ENCODE results near the gene TEAD1. TPM values are rescaled to one million over a fixed set of nuclear protein-coding genes. Genes with fewer than 3 reads are reported as not detected.

TEAD1 gene
- total and polyA plus RNA-seq, 2 donors (not counting 3 experiments of a cell fraction or from before 2014, with no cell fraction given), result 15.3 to 49.0 TPM

- peaks cover 42% of the 10 kb centered on the region for H3K4me1 ChIP-seq (ENCODE audit: control insufficient read depth, extremely low read depth, insufficient read depth, low read length)
- dilution Hi-C loops (cut with MboI; ENCODE audit: extremely low pct_ligation_motif_present, low sequenced_read_pairs), result no loop called here
- no peak for TF ChIP-seq CTCF (IDR thresholded peaks at IDR 0.05; ENCODE audit: extremely low read depth in 1 of 2, insufficient read depth in 1 of 2, low read depth in 1 of 2, low read length in 2 of 2)
These were observed 22.8 kb downstream of the TEAD1 start for GRCh38 chr11:12696911-12697581.

GRCh38 chr11:12698048-12698447 is 23.8 kb downstream of the TEAD1 start:
- ChIA-PET POLR2A (no interaction called here), CTCF (no interaction called here)
- Histone ChIP-seq H3K27me3 (ENCODE audit: control insufficient read depth in 2 of 2, insufficient read depth in 2 of 2, low read length in 2 of 2) (no peaks in the 10 kb centered on the region), H3K4me3 (replicated peaks in 1 of 3; ENCODE audit: insufficient read depth in 1 of 3, low read depth in 1 of 3, low read length in 3 of 3) (no peak overlapping the region), H3K9me1 (replicated peaks; ENCODE audit: control insufficient read depth, extremely low read depth, insufficient read depth, low read length) (no peaks in the 10 kb centered on the region), H3K79me2 (ENCODE audit: control insufficient read depth, insufficient read depth, low read length) (peaks cover 53% of the 10 kb centered on the region), H3K4me2 (ENCODE audit: insufficient read depth, low read length) (no peak overlapping the region), H4K20me1 (replicated peaks; ENCODE audit: control insufficient read depth, extremely low read depth, insufficient read depth, low read length) (no peaks in the 10 kb centered on the region), H3K9ac (replicated peaks; ENCODE audit: extremely low read depth, insufficient read depth, low read length) (no peak overlapping the region), H3K4me1 (ENCODE audit: control insufficient read depth, extremely low read depth, insufficient read depth, low read length) (peaks cover 32% of the 10 kb centered on the region), H3K9me3 (replicated peaks; ENCODE audit: control insufficient read depth, insufficient read depth, low read length) (no peaks in the 10 kb centered on the region), H2AFZ (ENCODE audit: low read depth, low read length) (no peak overlapping the region), H3K36me3 (ENCODE audit: control insufficient read depth in 2 of 2, extremely low read depth in 1 of 2, insufficient read depth in 2 of 2, low read length in 2 of 2) (no peaks in the 10 kb centered on the region), H3K27ac (ENCODE audit: insufficient read depth, low read depth, low read length) (no peak overlapping the region)
- DNase-seq (ENCODE audit: low read depth, low spot score), result no peak
- no peak for FAIRE-seq
- dilution Hi-C loops (cut with MboI; ENCODE audit: extremely low pct_ligation_motif_present, low sequenced_read_pairs) (no loop called here), intact Hi-C loops (cut with micrococcal nuclease) (loop anchor here (10.0 kb wide), 1 partner anchor 723 kb away; no protein-coding TSS in a partner anchor)
- no peak for TF ChIP-seq CTCF (IDR thresholded peaks at IDR 0.05; ENCODE audit: extremely low read depth in 1 of 2, insufficient read depth in 1 of 2, low read depth in 1 of 2, low read length in 2 of 2)
- TF ChIP-seq FOS (IDR thresholded peaks at IDR 0.05; ENCODE audit: borderline replicate concordance, insufficient read depth, low read length), result no peak
- no peak for TF ChIP-seq GATA2 (IDR thresholded peaks at IDR 0.05; ENCODE audit: insufficient read depth, insufficient read length, low read depth, low read length)
- TF ChIP-seq POLR2A (IDR thresholded peaks at IDR 0.05; ENCODE audit: low read depth, low read length), result no peak
- TF ChIP-seq MYC (IDR thresholded peaks at IDR 0.05; ENCODE audit: low read depth, low read length), result no peak
- no TSS peak for BruUV-seq (replicated peaks)

More at GRCh38 chr11:12696911-12697581, 22.8 kb downstream of the TEAD1 start:
- FAIRE-seq, result no peak
- intact Hi-C loops (cut with micrococcal nuclease), result loop anchor here (10.0 kb wide), 1 partner anchor 722 kb away; no protein-coding TSS in a partner anchor
- Histone ChIP-seq H3K4me3 (replicated peaks in 1 of 3; ENCODE audit: insufficient read depth in 1 of 3, low read depth in 1 of 3, low read length in 3 of 3) (no peak overlapping the region), H3K79me2 (ENCODE audit: control insufficient read depth, insufficient read depth, low read length) (peaks cover 55% of the 10 kb centered on the region), H3K27ac (ENCODE audit: insufficient read depth, low read depth, low read length) (no peak overlapping the region), H3K9me1 (replicated peaks; ENCODE audit: control insufficient read depth, extremely low read depth, insufficient read depth, low read length) (no peaks in the 10 kb centered on the region), H3K4me2 (ENCODE audit: insufficient read depth, low read length) (no peak overlapping the region), H3K27me3 (ENCODE audit: control insufficient read depth in 2 of 2, insufficient read depth in 2 of 2, low read length in 2 of 2) (no peaks in the 10 kb centered on the region), H3K9ac (replicated peaks; ENCODE audit: extremely low read depth, insufficient read depth, low read length) (no peak overlapping the region), H4K20me1 (replicated peaks; ENCODE audit: control insufficient read depth, extremely low read depth, insufficient read depth, low read length) (no peaks in the 10 kb centered on the region), H3K9me3 (replicated peaks; ENCODE audit: control insufficient read depth, insufficient read depth, low read length) (no peaks in the 10 kb centered on the region), H2AFZ (ENCODE audit: low read depth, low read length) (no peak overlapping the region), H3K36me3 (ENCODE audit: control insufficient read depth in 2 of 2, extremely low read depth in 1 of 2, insufficient read depth in 2 of 2, low read length in 2 of 2) (no peaks in the 10 kb centered on the region)
- POLR2A ChIA-PET, result no interaction called here
- BruUV-seq (replicated peaks), result no TSS peak
- DNase-seq (ENCODE audit: low read depth, low spot score), result no peak
- CTCF ChIA-PET, result no interaction called here
